Keratinocyte (primary cell): ENCODE data around the gene LTB4R2. TPM values are rescaled to one million over a fixed set of nuclear protein-coding genes. Genes with fewer than 3 reads are reported as not detected.

ENCODE experiments used
- DNase-seq: peaks from one replicate; pipeline ENCODE4 v3.0.0-alpha.2; 2011; ENCODE audit warnings: low read depth, missing footprints, low spot score
- FAIRE-seq: peaks from 2 replicates; lab custom pipeline; 2011; peaks lifted over from hg19 to GRCh38; lab: Jason Lieb, UNC
- H2AFZ ChIP-seq: 2 replicates; pipeline ENCODE4 v1.6.0; 2012; ENCODE audit warnings: low read length, control low read depth, inconsistent platforms; ENCODE audit not compliant: control insufficient read depth
- H3K27ac ChIP-seq: 2 replicates; pipeline ENCODE4 v1.5.1; 2011; ENCODE audit warnings: low read length; ENCODE audit not compliant: control insufficient read depth, insufficient read depth
- H3K27me3 ChIP-seq: 3 replicates; pipeline ENCODE4 v1.6.0; 2011; ENCODE audit warnings: low read length; ENCODE audit not compliant: control insufficient read depth, insufficient read depth; ENCODE audit errors: extremely low read depth
- H3K36me3 ChIP-seq, 2 experiments: 2 replicates in 1 of 2; 3 replicates in 1 of 2; pipeline ENCODE4 v1.5.1; 2011; ENCODE audit warnings: low read length in 2 of 2, mild to moderate bottlenecking in 1 of 2; ENCODE audit not compliant: control insufficient read depth in 2 of 2, insufficient read depth in 2 of 2; ENCODE audit errors: extremely low read depth in 1 of 2
- H3K4me1 ChIP-seq: 3 replicates; pipeline ENCODE4 v1.5.1; 2011; ENCODE audit warnings: low read length; ENCODE audit not compliant: control insufficient read depth, insufficient read depth; ENCODE audit errors: extremely low read depth
- H3K4me2 ChIP-seq: 3 replicates; pipeline ENCODE4 v1.6.0; 2011; ENCODE audit warnings: low read depth, low read length; ENCODE audit not compliant: control insufficient read depth, insufficient read depth; ENCODE audit errors: extremely low read depth
- H3K4me3 ChIP-seq, 3 experiments: fragments of 200-600 bp in 1 of 3; sonication (generic) in 1 of 3; 2 replicates in 2 of 3; 3 replicates in 1 of 3; pipeline ENCODE4 v1.5.1; 2011 to 2016; ENCODE audit warnings: low read length in 3 of 3, mild to moderate bottlenecking in 3 of 3, control low read depth in 2 of 3, inconsistent platforms in 1 of 3, low read depth in 1 of 3, mixed read lengths in 1 of 3, mixed run types in 1 of 3, moderate library complexity in 1 of 3; ENCODE audit not compliant: control insufficient read depth in 2 of 3, insufficient read depth in 2 of 3; ENCODE audit errors: extremely low read depth in 1 of 3
- H3K79me2 ChIP-seq: 2 replicates; pipeline ENCODE4 v1.6.0; 2012; ENCODE audit warnings: low read length; ENCODE audit not compliant: control insufficient read depth, insufficient read depth
- H3K9ac ChIP-seq: 3 replicates; pipeline ENCODE4 v1.6.0; 2011; ENCODE audit warnings: low read length; ENCODE audit not compliant: control insufficient read depth, insufficient read depth; ENCODE audit errors: extremely low read depth
- H3K9me1 ChIP-seq: 3 replicates; pipeline ENCODE4 v1.6.0; 2011; ENCODE audit warnings: low read length; ENCODE audit not compliant: control insufficient read depth, insufficient read depth; ENCODE audit errors: extremely low read depth
- H3K9me3 ChIP-seq: 2 replicates; pipeline ENCODE4 v1.5.1; 2012; ENCODE audit warnings: low read depth, low read length; ENCODE audit not compliant: control insufficient read depth
- H4K20me1 ChIP-seq: 3 replicates; pipeline ENCODE4 v1.6.0; 2011; ENCODE audit warnings: low read length; ENCODE audit not compliant: control insufficient read depth, insufficient read depth; ENCODE audit errors: extremely low read depth
- EZH2 ChIP-seq: IDR thresholded peaks from one replicate; pipeline ENCODE4 v1.6.1; 2012; ENCODE audit warnings: inconsistent platforms, mild to moderate bottlenecking, low read length, moderate library complexity
- dilution Hi-C: fragments of 300-500 bp; cut with MboI; formaldehyde crosslinking; loops from one replicate; pipeline ENCODE4 v1.7.0; 2020; ENCODE audit warnings: low sequenced_read_pairs; ENCODE audit not compliant: extremely low pct_ligation_motif_present
- polyA minus RNA-seq, 3 experiments: library from RNA; depleted of rRNA, polyadenylated mRNA; stranded (reverse); fragments of >200 nt; gene quantifications; 1 replicate in 1 of 3; 2 replicates in 1 of 3; 3 replicates in 1 of 3; pipeline ENCODE4 v1.2.3, GENCODE V29; 2011
- polyA plus RNA-seq, 5 experiments: library from polyadenylated mRNA; depleted of rRNA in 3 of 5; stranded (reverse) in 3 of 5; stranded (forward) in 1 of 5; unstranded in 1 of 5; fragments of >200 nt; gene quantifications; 1 replicate in 1 of 5; 2 replicates in 3 of 5; 3 replicates in 1 of 5; pipeline versions ENCODE4 v1.2.1 to v1.2.3, GENCODE V29; 2011 to 2012; ENCODE audit warnings: missing spikeins in 2 of 5, low read depth in 1 of 5, low replicate concordance in 1 of 5
- TF ChIP-seq, protein P1 (sequence below), 3 experiments: IDR thresholded peaks in 1 of 3; conservative IDR thresholded peaks in 1 of 3; optimal IDR thresholded peaks in 1 of 3; 2 replicates in 2 of 3; 3 replicates in 1 of 3; pipeline versions ENCODE3 to v1.5.1; 2011; ENCODE audit warnings: low read length in 3 of 3, mild to moderate bottlenecking in 3 of 3, moderate library complexity in 2 of 3, control low read depth in 1 of 3, inconsistent platforms in 1 of 3; ENCODE audit not compliant: insufficient read depth in 2 of 3; ENCODE audit errors: extremely low read depth in 1 of 3

The LTB4R2 gene, protein sequence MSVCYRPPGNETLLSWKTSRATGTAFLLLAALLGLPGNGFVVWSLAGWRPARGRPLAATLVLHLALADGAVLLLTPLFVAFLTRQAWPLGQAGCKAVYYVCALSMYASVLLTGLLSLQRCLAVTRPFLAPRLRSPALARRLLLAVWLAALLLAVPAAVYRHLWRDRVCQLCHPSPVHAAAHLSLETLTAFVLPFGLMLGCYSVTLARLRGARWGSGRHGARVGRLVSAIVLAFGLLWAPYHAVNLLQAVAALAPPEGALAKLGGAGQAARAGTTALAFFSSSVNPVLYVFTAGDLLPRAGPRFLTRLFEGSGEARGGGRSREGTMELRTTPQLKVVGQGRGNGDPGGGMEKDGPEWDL
- 5.4 to 13.4 TPM (median 7.9 TPM) in 3 replicates for polyA plus RNA-seq
- 3.9 TPM for polyA plus RNA-seq (2011; ENCODE audit: low read depth)
- 1.2 and 2.7 TPM in 2 replicates for polyA plus RNA-seq (2011; cell fraction: cytosol; rRNA removed)
- polyA plus RNA-seq (2011; cell fraction: nucleus; rRNA removed) = 28.9 and 46.2 TPM in 2 replicates
- polyA plus RNA-seq (2012; ENCODE audit: low replicate concordance) = 8.7 and 19.1 TPM in 2 replicates
- 6.4 to 9.3 TPM (median 6.9 TPM) in 3 replicates for polyA minus RNA-seq
- polyA minus RNA-seq (2011; cell fraction: cytosol; rRNA and poly(A)+ RNA removed) = 16.9 TPM
- 33.0 TPM in 2 replicates for polyA minus RNA-seq (2011; cell fraction: nucleus; rRNA and poly(A)+ RNA removed)

DNA sequence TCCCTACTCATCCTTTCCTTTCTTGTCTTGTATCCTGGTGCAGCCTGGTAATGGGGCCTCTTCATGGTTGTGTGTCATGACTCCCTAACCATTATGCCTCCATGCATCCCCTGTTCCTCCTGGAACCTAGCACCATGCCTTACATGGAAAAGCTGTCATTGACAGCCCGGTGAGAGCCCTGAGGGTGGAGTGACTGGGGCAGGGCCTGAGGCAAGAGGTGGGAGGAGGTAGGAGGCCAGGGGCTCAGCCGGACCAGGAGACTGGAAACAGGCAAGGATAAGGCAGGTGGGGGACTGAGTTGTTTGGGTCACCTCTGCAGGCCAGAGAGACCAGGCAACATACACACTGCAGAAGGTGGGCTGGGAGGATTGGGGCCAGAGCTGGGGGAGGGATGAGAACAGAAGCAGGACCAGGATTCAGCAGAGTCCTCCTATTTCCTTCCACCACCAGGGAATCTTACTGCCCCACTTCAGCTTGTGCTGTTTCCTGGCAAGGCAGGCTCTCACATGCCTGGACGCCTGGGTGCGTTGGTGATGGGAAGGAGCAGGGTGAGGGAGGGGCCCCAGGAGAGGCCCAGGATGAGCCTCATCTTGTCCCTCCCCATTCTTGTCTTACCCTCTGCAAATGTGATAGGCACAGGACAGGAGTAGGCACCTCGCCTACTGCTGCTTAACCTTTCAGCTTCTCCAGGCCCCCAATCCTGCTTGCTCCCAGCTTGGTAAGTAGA lies at the start of gene LTB4R2:
Gene LTB4R2 (plus strand): TSS at position 603 of the 727 bp plus-strand sequence. CDS start 525 bp downstream, outside the sequence.
- H3K9me3 ChIP-seq = no peaks in the 10 kb centered on the region
- DNase-seq (no peak), FAIRE-seq (peak; percentile 97)
- peak within 1 kb of the TSS; percentile 35 for H3K27ac ChIP-seq
- no peaks in the 10 kb centered on the region for H3K9me1 ChIP-seq
- peak within 1 kb of the TSS; percentile 88 for H3K4me2 ChIP-seq
- H3K79me2 ChIP-seq = peaks cover 4% of the 10 kb centered on the region
- no peak for TF ChIP-seq EZH2
- TF ChIP-seq, protein P1, sequence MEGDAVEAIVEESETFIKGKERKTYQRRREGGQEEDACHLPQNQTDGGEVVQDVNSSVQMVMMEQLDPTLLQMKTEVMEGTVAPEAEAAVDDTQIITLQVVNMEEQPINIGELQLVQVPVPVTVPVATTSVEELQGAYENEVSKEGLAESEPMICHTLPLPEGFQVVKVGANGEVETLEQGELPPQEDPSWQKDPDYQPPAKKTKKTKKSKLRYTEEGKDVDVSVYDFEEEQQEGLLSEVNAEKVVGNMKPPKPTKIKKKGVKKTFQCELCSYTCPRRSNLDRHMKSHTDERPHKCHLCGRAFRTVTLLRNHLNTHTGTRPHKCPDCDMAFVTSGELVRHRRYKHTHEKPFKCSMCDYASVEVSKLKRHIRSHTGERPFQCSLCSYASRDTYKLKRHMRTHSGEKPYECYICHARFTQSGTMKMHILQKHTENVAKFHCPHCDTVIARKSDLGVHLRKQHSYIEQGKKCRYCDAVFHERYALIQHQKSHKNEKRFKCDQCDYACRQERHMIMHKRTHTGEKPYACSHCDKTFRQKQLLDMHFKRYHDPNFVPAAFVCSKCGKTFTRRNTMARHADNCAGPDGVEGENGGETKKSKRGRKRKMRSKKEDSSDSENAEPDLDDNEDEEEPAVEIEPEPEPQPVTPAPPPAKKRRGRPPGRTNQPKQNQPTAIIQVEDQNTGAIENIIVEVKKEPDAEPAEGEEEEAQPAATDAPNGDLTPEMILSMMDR (optimal IDR thresholded peaks at IDR 0.05 in 1 of 3, IDR thresholded peaks at IDR 0.05 in 1 of 3, conservative IDR thresholded peaks at IDR 0.05 in 1 of 3; ENCODE audit: extremely low read depth in 1 of 3, insufficient read depth in 2 of 3, low read length in 3 of 3) = peak in 2 of 3 experiments; percentile 14 to 31
- no peaks in the 10 kb centered on the region for H4K20me1 ChIP-seq
- H3K4me1 ChIP-seq = peaks cover 52% of the 10 kb centered on the region
- no peaks in the 10 kb centered on the region for H3K27me3 ChIP-seq
- dilution Hi-C loops = no loop called here
- peak within 1 kb of the TSS; percentile 34 for H2AFZ ChIP-seq
- H3K9ac ChIP-seq = peak within 1 kb of the TSS; percentile 26
- H3K4me3 ChIP-seq = peak within 1 kb of the TSS; percentile 11 to 43 (median 28)
- H3K36me3 ChIP-seq = peaks cover 31 to 36% of the 10 kb centered on the region in 2 experiments

DNA sequence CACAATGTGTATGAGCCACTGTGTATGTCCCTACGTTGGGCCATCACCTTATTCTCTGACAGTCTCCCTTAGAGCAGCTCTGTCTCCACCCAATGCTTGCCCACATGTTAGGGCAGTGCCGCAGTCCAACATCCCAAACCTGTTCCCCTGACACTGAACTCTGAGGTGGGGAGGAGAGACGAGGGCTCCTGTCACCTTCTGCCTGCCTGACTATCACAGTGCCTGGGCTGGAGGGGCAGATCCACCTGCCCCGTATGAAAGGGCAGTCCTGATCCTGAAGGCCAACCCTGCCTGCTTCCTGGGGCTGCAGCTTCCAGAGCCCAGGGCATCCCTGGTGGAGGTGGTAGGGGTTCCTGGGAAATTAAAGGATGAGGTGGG lies 49.2 kb upstream of the LTB4R2 start:
- Histone ChIP-seq H3K79me2 (no peaks in the 10 kb centered on the region), H3K9ac (no peak overlapping the region), H3K27me3 (no peaks in the 10 kb centered on the region), H3K4me1 (peaks cover 33% of the 10 kb centered on the region), H3K4me3 (no peak overlapping the region), H3K9me3 (no peaks in the 10 kb centered on the region), H3K27ac (no peak overlapping the region), H3K9me1 (no peaks in the 10 kb centered on the region), H3K36me3 (peaks cover 6 to 10% of the 10 kb centered on the region in 2 experiments), H2AFZ (no peak overlapping the region), H3K4me2 (no peak overlapping the region), H4K20me1 (no peaks in the 10 kb centered on the region)
- DNase-seq (no peak), FAIRE-seq (no peak)
- dilution Hi-C loops = no loop called here
- no peak for TF ChIP-seq EZH2
- TF ChIP-seq, protein P1 (optimal IDR thresholded peaks at IDR 0.05 in 1 of 3, IDR thresholded peaks at IDR 0.05 in 1 of 3, conservative IDR thresholded peaks at IDR 0.05 in 1 of 3; ENCODE audit: extremely low read depth in 1 of 3, insufficient read depth in 2 of 3, low read length in 3 of 3) = no peak
